Measurements from ENCODE around the gene GPR22.

GPR22 gene, protein sequence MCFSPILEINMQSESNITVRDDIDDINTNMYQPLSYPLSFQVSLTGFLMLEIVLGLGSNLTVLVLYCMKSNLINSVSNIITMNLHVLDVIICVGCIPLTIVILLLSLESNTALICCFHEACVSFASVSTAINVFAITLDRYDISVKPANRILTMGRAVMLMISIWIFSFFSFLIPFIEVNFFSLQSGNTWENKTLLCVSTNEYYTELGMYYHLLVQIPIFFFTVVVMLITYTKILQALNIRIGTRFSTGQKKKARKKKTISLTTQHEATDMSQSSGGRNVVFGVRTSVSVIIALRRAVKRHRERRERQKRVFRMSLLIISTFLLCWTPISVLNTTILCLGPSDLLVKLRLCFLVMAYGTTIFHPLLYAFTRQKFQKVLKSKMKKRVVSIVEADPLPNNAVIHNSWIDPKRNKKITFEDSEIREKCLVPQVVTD

DNA sequence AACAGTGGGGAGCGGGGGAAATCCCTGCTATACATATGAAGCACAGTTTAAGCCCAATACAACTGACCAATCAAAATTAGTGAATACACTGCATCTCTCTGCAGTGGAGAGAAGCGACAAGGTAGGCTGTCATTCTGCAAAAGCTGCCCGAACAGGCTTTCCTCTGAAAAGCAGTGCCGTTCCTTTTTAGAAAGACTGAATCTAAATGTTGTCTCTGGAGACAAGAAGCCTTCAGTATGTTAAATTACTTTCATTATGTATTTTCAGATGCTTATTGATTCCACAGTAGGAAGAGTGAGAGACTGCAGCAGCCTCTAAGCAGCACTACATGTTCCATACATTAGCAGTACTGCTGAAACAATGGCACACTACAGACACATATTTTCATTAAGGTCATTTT lies at the start of gene GPR22:
GPR22 (plus strand) TSS at position 129 of the 400 bp plus-strand sequence. CDS start 4,004 bp downstream, outside the sequence.
- DNase-seq = no peak

DNA sequence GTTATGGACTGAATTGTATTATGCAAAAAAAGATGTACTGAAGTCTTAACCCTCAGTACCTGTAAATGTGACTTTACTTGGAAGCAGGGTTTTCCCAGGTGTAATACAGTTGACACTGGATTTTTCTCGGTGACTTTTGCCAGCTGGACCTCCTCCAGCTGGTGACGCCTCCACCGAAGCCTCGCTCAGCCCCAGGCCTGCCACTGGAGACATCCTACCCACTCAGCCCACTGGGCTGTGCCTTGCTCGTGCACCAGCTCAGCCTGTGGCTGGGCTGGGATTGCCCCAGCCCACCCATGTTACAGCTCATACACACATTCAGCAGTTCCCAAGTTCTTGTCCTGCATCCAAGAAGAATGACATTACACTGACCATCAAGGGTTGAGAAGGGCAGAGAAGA lies 42.4 kb upstream of the GPR22 start:
- DNase-seq = no peak

DNA sequence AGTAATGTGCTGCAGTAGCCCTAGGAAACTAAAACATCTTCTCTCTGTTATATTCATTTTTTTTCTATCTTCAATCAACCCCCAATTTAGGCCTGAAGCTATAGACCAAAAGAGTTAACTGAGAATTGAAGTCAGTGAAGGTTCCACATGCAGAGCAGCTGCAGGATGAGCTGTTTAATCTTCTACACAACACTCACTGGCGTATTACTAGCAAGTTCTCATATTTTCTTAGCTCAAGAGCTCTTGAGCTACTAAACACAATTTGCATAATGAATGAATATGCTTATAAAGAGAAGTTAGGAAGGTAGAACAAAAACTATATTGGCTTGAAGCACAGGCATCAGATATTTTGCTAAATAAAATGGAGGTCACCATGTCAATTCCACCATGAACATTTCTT lies 41.2 kb upstream of the GPR22 start:
- DNase-seq = no peak

DNA sequence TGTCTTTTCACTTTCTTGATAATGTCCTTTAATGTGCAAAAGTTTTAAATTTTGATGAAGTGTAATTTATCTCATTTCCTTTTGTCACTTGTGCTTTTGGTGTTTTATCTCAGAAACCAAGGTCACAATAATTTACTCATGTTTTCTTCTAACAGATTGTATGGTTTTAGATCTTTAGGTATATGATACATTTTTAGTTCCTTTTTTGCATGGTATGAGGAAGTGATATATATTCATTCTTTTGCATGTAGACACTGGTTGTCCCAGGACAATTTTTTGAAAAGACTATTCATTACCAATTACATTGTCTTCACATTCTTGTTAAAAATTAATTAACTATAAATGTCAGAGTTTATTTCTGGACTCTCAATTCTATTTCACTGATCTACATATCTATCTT lies 39.8 kb upstream of the GPR22 start:
- no peak for DNase-seq

DNA sequence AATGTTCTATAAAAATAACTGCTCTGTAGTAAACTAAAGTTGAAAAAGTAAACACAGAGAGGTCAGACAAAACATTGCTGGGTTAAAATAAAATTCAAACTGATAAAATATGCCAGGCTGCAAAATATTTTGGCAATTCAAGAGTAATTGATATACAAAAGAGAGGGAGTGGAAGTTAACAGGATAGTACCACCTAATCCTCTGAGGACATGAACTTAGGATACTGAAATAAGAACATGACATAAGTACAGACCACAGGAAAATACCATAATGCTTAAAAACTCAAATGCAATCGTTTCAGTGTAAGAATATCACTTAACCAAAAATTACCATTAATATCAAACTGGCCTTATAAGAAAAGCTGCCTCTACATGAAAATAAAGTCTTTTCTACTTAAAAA lies 37.6 kb upstream of the GPR22 start:
- DNase-seq = no peak

DNA sequence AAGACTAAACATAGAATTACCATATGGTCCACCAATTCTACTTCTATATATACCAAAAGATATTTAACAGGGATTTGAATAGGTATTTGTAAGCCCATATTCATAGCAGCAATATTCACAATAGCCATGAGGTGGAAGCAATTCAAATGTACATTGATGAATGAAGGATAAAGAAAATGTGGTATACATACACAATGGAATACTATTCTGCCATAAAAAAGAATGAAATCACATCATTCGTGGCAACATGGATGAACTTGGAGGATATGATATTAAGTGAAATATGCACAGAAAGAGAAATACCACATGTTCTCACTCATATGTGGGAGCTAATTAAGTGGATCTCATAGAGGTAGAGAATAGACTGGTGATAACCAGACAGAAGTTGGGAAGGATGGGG lies 34.1 kb upstream of the GPR22 start:
- DNase-seq = no peak

DNA sequence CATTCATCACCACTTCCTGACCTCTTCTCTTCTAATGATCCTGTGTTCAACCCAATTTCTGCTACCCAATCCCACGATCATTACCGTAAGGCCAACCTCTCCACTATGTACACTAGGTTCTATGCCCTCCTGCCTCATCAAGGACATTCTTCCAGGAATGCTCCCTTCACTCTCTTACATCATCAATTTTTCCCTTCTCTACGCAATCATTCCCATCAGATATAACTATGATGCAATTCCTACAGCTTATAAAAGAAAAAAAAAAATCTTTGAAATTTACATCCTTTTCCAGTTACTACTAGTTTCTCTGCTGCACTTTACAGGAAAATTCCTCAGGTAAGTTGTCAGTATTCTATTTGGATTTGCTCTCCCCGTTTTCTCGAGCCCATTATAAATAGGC lies 30.8 kb upstream of the GPR22 start:
- DNase-seq = no peak

DNA sequence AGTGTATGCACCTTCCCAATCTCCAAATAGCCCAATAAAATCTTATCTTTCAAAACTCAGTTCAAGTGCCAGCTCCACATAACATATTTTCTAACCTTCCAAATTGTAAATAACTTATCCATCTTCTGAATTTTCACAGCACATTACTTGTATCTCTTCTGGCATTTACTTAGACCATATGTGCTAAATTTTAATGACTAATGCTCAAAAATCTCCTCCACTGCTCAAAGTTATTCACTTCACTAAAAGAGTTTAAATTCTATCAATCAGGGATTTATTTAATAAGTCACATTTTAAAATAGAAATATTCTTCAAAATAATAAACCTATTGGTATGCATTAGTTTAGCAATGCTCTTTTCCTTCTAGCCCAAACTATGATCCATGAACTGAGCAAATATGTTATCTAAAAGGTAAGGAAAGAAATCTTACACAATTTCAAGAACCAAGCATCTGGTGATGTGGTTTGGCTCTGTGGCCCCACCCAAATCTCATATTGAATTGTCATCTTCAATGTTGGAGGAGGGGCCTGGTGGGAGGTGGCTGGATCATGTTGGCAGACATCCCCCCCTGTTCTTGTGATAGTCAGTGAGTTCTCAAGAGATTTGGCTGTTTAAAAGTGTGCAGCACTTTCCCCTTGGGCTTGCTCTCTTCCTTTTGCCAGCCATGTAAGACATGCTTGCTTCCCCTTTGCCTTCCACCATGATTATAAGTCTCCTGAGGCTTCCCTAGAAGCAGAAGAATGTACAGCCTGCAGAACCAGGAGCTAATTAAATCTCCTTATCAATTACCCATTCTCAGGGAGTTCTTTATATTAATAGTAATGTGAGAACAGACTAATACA lies 28.1 kb upstream of the GPR22 start:
- DNase-seq = no peak

DNA sequence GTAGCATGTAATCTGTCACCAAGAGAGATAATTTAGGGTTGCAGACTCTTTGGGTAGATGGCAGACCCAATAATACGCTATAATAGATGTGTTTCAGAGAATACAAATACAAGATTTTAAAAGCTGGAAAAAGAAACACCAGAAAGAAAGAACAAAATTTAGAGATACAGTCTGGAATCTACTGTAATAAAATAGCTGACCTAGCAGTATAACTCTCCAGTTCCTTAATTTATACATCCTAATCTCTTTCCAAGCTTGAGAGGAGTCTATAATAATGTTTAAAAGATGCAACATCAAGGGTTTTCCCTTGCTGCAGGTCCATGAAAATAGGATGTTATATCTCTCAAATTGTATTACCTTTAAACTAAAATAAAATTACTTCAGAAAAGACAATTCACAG lies 27.2 kb upstream of the GPR22 start:
- DNase-seq = no peak

DNA sequence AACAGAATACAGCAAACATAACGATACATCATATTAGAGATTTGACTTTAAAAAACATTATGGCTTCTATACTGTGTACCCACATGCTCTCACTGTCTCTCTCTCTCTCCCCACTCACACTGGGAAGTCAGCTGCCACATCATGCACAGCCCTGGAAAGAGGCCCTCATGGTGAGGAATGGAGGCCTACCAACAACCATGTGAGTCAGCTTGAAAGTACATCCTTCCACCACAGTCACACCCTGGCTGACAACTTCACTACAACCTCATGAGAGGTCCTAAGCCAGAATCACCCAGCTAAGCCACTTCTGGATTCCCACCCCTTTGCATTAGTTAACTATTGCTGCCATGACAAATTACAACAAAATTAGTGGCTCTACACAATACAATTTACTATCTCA lies 23.3 kb upstream of the GPR22 start:
- no peak for DNase-seq

DNA sequence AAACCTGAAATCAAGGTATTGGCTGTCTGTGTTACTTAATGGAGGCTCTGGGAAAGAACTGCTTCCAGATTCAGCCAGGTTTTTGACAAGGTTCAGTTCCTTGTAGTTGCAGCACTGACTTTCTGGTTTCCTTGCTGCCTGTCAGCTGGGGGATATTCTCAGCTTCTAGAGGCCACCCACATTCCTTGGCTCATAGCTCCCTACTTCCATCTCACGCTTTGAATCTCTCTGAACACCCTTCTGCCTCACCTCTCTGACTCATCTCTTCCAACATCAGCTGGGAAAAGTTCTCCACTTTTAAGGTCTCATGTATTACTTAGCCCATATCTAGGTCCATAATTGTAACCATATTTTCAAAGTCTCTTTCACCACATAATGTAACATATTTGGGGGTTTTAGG lies 22.9 kb upstream of the GPR22 start:
- no peak for DNase-seq

DNA sequence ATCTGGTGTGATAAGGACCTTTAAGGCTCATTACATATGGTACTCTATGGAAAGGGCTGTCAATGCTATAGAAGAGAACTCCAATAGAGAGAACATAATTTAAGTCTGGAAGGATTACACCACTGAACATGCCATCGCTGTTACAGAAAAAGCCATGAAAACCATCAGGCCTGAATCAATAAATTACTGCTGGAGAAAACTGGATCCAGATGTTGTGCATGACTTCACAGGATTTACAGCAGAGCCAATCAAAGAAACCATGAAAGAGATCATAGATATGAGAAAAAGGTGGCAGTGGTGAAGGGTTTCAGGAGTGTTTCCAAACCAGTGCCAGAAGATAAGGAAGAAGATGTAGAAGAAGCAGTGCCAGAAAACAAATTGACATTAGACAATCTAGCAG lies 18.9 kb upstream of the GPR22 start:
- DNase-seq = no peak

DNA sequence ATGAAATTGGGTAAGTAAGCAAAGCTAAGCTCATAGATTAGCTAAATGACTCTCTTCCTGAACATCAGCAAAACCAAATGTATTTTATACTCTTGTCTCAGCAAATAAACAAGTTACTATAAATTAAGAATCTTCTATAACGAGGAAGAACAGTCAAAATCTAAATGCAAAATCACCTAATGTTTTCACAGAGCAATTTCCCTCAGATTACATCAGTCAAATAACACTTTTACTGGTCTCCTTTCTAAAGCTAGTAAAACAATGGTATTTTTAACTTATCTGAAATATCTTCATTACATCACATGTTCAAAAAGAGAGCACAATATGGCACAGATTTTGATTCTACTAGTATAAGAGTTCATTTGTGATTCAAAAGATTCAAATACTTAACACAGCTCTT lies 16.5 kb upstream of the GPR22 start:
- DNase-seq = no peak

DNA sequence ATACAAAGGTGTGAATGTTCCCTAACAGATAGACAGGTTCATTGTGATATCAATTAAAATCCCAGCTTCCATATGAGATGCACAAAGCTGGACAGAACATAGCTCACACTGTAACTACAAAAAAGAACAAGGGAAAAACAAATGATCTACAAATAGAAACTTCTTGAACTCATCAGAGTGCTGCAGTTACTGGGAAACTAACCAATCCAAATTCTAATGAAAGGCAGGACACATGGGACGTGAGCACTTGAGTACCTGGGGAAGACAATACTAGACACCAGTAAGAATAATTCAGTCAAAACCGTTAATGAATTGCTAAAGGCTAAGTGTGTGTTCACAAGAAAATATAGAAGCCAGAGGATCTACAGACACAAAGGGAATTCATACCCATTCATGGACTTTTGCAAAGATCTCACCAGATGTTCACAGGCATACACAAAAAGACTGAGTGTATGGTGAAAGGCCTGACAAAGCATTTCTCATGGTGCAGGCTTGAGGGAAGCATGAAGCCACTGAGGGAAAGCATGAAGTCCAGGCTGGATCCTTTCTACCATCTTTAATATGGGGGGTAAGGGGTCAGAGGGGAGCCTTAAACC lies 7.8 kb upstream of the GPR22 start:
- DNase-seq = no peak

DNA sequence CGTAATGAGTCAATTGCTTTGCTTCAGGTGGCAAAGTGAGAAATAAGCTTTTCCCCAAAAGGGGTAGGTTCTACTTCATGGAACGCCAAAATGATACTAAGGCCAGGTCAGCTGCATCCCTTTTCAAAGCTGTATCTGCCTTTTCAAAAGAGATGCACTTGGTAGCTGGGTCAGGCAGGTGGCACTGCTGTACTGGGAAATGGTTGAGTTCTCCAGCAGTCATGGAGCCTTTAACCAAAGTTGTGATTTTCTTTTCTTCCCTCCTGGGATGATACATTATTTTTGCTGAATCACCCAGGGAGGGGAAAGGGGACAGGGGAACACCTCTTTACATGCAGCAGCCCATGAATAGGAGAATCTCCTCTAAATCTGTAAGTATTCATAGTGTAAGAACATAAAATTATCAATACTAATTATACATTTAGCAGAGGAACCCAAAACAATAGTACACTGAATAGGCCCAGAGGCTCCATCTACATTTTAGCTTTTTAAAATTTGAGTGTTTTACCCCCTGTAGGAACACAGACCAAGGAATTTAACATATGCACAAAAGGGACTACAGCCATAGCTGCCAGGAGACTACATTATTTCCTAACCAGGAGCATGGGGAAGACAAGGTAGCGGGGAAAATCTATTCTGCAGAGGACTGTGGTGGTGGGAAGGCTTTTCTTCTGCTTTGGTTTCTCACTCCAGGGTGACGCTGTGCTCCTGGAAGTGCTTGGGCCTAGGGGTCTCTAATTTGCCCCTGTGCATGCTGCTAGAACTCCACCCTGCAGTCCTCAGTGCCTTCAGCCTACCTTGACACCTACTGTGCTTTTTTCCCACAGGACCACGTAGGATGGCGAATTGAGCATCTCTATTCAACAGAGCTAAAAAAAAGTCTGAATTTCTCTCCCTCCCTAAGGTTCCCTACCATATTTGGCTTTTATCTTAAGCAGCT lies 6.4 kb upstream of the GPR22 start:
- DNase-seq = peak; percentile 38

DNA sequence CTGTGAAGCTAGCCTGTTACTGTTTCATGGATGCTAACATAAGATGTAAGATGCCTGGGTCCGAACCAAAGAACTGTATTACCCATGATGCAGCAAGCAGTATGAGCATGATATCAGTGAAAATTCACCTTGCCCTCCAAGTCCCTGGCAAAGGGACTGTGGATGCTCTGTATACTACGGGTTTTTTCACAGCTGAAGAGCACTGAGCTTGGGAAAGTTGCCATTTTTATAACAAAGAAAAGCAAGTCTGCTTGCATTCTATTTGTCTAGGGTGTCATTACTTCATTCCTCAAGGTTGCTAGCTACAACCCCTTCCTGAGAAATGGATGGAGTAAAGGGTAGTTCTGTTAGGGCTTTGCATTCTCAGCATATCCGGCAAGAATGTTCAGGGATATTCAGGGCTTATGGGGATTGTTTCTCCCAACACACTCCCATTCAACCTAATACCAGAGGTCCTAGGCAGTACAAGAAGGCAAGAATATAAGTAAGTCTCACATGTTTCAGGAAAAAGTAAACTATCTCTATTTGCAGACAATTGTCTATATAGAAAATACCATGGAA lies 5.1 kb upstream of the GPR22 start:
- no peak for DNase-seq

DNA sequence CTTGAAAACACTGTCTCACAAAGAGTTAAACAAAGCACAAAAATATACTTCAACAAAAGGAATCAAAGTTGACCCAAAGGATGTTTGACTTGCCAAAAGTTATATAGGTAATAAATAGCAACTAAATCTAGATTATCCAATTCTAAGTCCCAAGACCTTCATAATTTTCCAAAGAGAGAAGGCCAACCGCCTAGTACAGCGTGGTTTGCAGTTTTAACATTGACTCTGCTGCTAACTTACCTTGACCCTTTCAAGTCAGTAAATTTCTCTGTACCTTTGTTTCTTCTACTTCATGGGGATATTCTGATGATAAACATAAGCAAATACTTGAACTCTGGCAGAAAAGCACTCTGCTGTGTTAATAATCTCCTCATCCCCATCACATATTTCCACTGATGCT lies 1.9 kb upstream of the GPR22 start:
- DNase-seq = no peak

DNA sequence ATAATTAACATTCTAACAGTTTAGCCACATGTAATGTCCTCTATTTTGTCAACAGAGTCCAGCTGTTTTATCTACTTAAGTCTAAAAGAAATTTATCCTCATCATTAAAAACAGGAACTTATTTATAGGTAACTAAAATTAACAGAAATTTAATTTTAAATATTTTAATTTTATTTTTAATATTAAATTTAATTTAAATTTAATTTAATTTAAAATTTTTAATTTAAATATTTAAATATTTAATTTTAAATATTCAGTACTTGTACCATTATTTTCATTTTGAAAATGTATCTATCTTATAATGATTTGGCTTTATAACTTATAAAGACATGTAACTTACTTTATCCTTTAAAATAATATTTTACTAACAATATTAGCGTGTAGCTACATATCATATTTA lies 1.0 kb upstream of the GPR22 start:
- no peak for DNase-seq

DNA sequence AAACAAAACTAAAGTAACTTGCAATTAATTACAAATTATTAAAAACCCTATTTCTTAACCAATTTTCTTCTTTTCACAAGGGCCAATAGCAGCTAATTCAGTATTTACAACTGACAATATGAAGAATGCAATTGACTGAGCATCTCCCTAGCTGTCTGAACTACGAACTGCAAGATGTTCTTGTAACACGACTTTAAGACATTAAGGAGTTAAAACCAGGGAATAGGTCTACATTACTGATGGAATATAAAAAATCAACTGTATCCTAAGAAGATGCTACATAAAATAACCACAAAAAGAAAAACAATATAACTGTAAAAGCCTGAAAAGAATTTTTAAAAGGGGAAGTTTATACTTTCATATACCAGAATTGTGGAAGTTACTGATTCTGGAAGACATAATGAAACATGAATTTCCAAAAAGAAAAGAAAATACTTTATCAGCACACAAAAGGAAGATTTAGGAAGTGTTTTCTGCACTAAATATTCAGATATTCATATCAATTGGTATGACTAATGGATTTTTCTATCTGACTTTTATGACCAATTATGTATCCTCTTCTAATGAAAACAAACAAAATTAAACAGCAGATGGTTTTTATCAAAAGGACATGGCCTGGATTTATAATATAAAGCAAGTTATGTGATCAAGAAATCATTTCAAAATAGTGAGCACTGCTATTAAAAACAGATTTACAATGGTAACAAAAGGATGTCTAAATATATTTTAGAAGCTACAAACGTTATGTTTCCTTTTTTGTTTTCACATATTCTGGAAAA lies 1.6 kb downstream of the GPR22 start:
- no peak for DNase-seq

DNA sequence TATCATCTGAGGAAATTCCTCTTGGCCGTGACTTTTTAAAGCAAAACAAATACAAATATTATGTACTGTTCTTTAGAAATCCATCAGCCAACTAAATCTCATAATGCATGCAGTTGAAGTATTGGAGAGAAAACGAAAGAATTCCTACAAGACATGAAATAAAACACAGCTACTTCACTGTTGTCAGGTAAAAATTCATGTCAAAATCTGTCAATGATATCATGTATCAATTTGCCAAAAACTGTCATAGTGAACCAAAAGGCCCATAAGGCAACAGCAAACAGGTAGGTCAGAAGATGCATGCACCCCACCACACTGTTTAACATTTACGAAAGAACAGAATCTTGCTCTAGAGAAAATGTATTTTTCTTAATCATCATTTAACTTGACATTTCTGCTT lies 2.3 kb downstream of the GPR22 start:
- no peak for DNase-seq

DNA sequence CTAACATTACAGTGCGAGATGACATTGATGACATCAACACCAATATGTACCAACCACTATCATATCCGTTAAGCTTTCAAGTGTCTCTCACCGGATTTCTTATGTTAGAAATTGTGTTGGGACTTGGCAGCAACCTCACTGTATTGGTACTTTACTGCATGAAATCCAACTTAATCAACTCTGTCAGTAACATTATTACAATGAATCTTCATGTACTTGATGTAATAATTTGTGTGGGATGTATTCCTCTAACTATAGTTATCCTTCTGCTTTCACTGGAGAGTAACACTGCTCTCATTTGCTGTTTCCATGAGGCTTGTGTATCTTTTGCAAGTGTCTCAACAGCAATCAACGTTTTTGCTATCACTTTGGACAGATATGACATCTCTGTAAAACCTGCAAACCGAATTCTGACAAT lies 4.3 kb downstream of the GPR22 start:
- DNase-seq = no peak

DNA sequence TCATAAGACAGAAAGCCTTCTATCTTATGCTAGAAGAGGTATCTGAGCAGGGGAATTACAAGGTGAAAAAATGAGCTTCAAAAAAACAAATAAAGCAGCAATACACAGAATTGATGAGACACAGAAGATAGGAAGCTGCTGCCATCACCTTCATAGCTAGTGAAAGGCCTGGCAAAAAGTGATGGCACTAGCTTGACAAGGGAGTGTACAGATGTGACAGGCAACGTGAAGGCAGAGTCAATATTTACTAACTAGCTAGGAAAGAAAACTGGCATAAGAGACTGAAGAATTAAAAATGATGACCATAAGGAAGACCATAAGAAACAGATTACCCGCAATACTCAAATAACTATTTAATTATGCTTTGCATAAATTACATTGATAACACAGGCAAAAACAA lies 9.4 kb downstream of the GPR22 start:
- no peak for DNase-seq

Data from activated naive CD4-positive, alpha-beta T cell treated with Interleukin-2 at 50 U/mL for 16 hours (primary cell).